Keratinocyte (primary cell): ENCODE data around the gene CYB561A3.

Experiments
- EZH2 ChIP-seq: IDR thresholded peaks from one replicate; pipeline ENCODE4 v1.6.1; 2012; ENCODE audit warnings: inconsistent platforms, mild to moderate bottlenecking, low read length, moderate library complexity
- TF ChIP-seq, protein P1 (sequence below), 3 experiments: IDR thresholded peaks in 1 of 3; conservative IDR thresholded peaks in 1 of 3; optimal IDR thresholded peaks in 1 of 3; 2 replicates in 2 of 3; 3 replicates in 1 of 3; pipeline versions ENCODE3 to v1.5.1; 2011; ENCODE audit warnings: low read length in 3 of 3, mild to moderate bottlenecking in 3 of 3, moderate library complexity in 2 of 3, control low read depth in 1 of 3, inconsistent platforms in 1 of 3; ENCODE audit not compliant: insufficient read depth in 2 of 3; ENCODE audit errors: extremely low read depth in 1 of 3

DNA sequence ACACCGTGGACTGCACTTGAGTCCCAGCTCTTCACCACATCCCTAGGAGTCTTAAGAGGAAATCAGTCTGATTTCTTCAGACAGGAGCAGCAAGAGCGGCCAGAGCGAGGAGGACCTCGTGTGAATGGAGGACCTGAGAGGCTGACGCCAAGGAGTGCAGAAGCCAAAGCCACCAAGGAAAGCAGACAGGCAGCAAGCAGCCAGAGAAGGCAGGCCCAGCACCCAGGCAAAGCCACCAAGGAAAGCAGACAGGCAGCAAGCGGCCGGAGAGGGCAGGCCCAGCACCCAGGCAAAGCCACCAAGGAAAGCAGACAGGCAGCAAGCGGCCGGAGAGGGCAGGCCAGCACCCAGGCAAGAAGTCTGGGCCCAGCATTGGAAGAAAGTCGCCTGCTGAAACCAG, 11.8 kb downstream of the CYB561A3 start:
- TF ChIP-seq, protein P1, sequence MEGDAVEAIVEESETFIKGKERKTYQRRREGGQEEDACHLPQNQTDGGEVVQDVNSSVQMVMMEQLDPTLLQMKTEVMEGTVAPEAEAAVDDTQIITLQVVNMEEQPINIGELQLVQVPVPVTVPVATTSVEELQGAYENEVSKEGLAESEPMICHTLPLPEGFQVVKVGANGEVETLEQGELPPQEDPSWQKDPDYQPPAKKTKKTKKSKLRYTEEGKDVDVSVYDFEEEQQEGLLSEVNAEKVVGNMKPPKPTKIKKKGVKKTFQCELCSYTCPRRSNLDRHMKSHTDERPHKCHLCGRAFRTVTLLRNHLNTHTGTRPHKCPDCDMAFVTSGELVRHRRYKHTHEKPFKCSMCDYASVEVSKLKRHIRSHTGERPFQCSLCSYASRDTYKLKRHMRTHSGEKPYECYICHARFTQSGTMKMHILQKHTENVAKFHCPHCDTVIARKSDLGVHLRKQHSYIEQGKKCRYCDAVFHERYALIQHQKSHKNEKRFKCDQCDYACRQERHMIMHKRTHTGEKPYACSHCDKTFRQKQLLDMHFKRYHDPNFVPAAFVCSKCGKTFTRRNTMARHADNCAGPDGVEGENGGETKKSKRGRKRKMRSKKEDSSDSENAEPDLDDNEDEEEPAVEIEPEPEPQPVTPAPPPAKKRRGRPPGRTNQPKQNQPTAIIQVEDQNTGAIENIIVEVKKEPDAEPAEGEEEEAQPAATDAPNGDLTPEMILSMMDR (optimal IDR thresholded peaks at IDR 0.05 in 1 of 3, IDR thresholded peaks at IDR 0.05 in 1 of 3, conservative IDR thresholded peaks at IDR 0.05 in 1 of 3; ENCODE audit: extremely low read depth in 1 of 3, insufficient read depth in 2 of 3, low read length in 3 of 3) = no peak
- TF ChIP-seq EZH2 = no peak
